Adrenal gland (tissue), 5 donors: ENCODE measurements around the gene CD163.
"Not testable (repeated sequence)": the region's sequence is repeated elsewhere in the genome, so short reads cannot be mapped to it uniquely, and the experiment has no call there.

Experiments
- CTCF ChIP-seq, 6 experiments: fragments of 450-650 bp in 4 of 6; fragments of 200-600 bp in 2 of 6; sonication (generic) in 1 of 6; IDR thresholded peaks; 1 replicate in 5 of 6; 2 replicates in 1 of 6; pipeline versions ENCODE4 v1.5.1 to v1.8.0; 2016 to 2021; ENCODE audit warnings: antibody characterized with exemption in 6 of 6, mild to moderate bottlenecking in 2 of 6, moderate library complexity in 1 of 6
- POLR2A ChIP-seq, 2 donors: fragments of 450-650 bp; IDR thresholded peaks; one replicate each; pipeline ENCODE4 v1.6.1; 2017; ENCODE audit warnings: antibody characterized with exemption in 2 of 2, mild to moderate bottlenecking in 2 of 2, moderate library complexity in 1 of 2
- donor health status: DM: no; HTN: no; CAD: no.

- TF ChIP-seq CTCF, POLR2A (IDR thresholded peaks at IDR 0.05): not testable (repeated sequence)
Measured at GRCh38 chr12:7437494-7437893, 66.1 kb downstream of the CD163 start.
